ENCODE data around the gene LRRK1. TPM values are rescaled to one million over a fixed set of nuclear protein-coding genes. Genes with fewer than 3 reads are reported as not detected.
A peak's percentile ranks its signal among the peaks of the same experiment; 100 is the strongest.

The LRRK1 gene
- polyA plus RNA-seq, 2 of the 4 experiments (the other 2 are of a cell fraction): 12.2 to 17.7 TPM

- FAIRE-seq (no peak), DNase-seq (ENCODE audit: low read depth in 1 of 2, low spot score in 1 of 2) (no peak), ATAC-seq (no peak)
- Histone ChIP-seq H3K27ac (no peak overlapping the region), H3K4me3 (no peak overlapping the region), H3K9me3 (peaks cover 27% of the 10 kb centered on the region; the same call in 2 of the 3 replicates), H3K4me1 (no peaks in the 10 kb centered on the region), H3K4me2 (no peak overlapping the region)
- ChIA-PET CTCF (interaction anchor here (0.7 to 3.9 kb wide), 5 partner anchors 11 to 224 kb away, joined by 3 to 15 read pairs (median 3); no protein-coding TSS in a partner anchor), POLR2A (no interaction called here)
- no peak for TF ChIP-seq POLR2A (IDR thresholded peaks at IDR 0.05; ENCODE audit: low read length)
- no peak for TF ChIP-seq HOXB13 (CRISPR knock-in tag; IDR thresholded peaks at IDR 0.05; ENCODE audit: low read depth)
- TF ChIP-seq, protein P1, sequence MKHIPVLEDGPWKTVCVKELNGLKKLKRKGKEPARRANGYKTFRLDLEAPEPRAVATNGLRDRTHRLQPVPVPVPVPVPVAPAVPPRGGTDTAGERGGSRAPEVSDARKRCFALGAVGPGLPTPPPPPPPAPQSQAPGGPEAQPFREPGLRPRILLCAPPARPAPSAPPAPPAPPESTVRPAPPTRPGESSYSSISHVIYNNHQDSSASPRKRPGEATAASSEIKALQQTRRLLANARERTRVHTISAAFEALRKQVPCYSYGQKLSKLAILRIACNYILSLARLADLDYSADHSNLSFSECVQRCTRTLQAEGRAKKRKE (CRISPR knock-in tag; IDR thresholded peaks at IDR 0.05; ENCODE audit: low read depth): no peak
- no peak for TF ChIP-seq CHD2 (IDR thresholded peaks at IDR 0.05; ENCODE audit: low read length, partially characterized antibody)
- TF ChIP-seq EP300 (IDR thresholded peaks at IDR 0.05): no peak
- no peak for TF ChIP-seq MAFK (IDR thresholded peaks at IDR 0.05; ENCODE audit: partially characterized antibody)
- TF ChIP-seq ZFP36 (IDR thresholded peaks at IDR 0.05; ENCODE audit: borderline replicate concordance, partially characterized antibody): no peak
- TF ChIP-seq SMC3 (IDR thresholded peaks at IDR 0.05): no peak
- TF ChIP-seq PHF8 (IDR thresholded peaks at IDR 0.05; ENCODE audit: borderline replicate concordance, low read depth): no peak
- TF ChIP-seq CTCF (IDR thresholded peaks at IDR 0.05): no peak
- 94% methylated on average over 3 of the region's 3 CpGs for WGBS (ENCODE audit: missing lambda C conversion rate)
These were observed 114.6 kb downstream of the LRRK1 start for GRCh38 chr15:101033801-101034200.

- no peak overlapping the region for H3K4me2 ChIP-seq
- H3K9me3 ChIP-seq: peaks cover 27% of the 10 kb centered on the region; the same call in 2 of the 3 replicates
- no peak overlapping the region for H3K4me3 ChIP-seq
- no peak overlapping the region for H3K27ac ChIP-seq
- no peak for TF ChIP-seq BHLHE40 (IDR thresholded peaks at IDR 0.05; ENCODE audit: low read depth, low read length)
- no peak for TF ChIP-seq FOSB (CRISPR knock-in tag; IDR thresholded peaks at IDR 0.05)
- TF ChIP-seq TP53 (CRISPR knock-in tag; IDR thresholded peaks at IDR 0.05): no peak
- TF ChIP-seq RNF2 (IDR thresholded peaks at IDR 0.05; ENCODE audit: borderline replicate concordance, low read depth): no peak
- no peak for TF ChIP-seq USF2 (IDR thresholded peaks at IDR 0.05)
- no peak for TF ChIP-seq JUN (IDR thresholded peaks at IDR 0.05)
- TF ChIP-seq GATA3 (IDR thresholded peaks at IDR 0.05; ENCODE audit: borderline replicate concordance): no peak
- TF ChIP-seq FOSL2 (IDR thresholded peaks at IDR 0.05): no peak
- TF ChIP-seq FOSL2 (CRISPR knock-in tag; IDR thresholded peaks at IDR 0.05): no peak
- no peak for TF ChIP-seq FOXS1 (CRISPR knock-in tag; IDR thresholded peaks at IDR 0.05)
- no peak for TF ChIP-seq EHF (CRISPR knock-in tag; IDR thresholded peaks at IDR 0.05)
- ATAC-seq (no peak), FAIRE-seq (peak; percentile 84), DNase-seq (ENCODE audit: low read depth in 1 of 2, low spot score in 1 of 2) (no peak)
- no peaks in the 10 kb centered on the region for H3K4me1 ChIP-seq
- ChIA-PET CTCF (no interaction called here), POLR2A (no interaction called here)
These were observed 116.5 kb downstream of the LRRK1 start for GRCh38 chr15:101035611-101036010.

- FAIRE-seq (no peak), ATAC-seq (no peak), DNase-seq (ENCODE audit: low read depth in 1 of 2, low spot score in 1 of 2) (no peak)
- Histone ChIP-seq H3K27ac (no peak overlapping the region), H3K9me3 (peaks cover 27% of the 10 kb centered on the region; the same call in 2 of the 3 replicates), H3K4me1 (no peaks in the 10 kb centered on the region), H3K4me2 (no peak overlapping the region), H3K4me3 (no peak overlapping the region)
- ChIA-PET POLR2A (no interaction called here), CTCF (interaction anchor here (1.0 to 1.8 kb wide), 3 partner anchors 20 to 52 kb away, joined by 3 to 9 read pairs (median 4); no protein-coding TSS in a partner anchor)
- 89% methylated on average over 1 of the region's 1 CpG for WGBS (ENCODE audit: missing lambda C conversion rate)
- TF ChIP-seq HMGXB4 (CRISPR knock-in tag; IDR thresholded peaks at IDR 0.05; ENCODE audit: borderline replicate concordance): no peak
- TF ChIP-seq CHD2 (IDR thresholded peaks at IDR 0.05; ENCODE audit: low read length, partially characterized antibody): no peak
- no peak for TF ChIP-seq USF2 (IDR thresholded peaks at IDR 0.05)
- no peak for TF ChIP-seq NR3C1 (IDR thresholded peaks at IDR 0.05)
These were observed 117.0 kb downstream of the LRRK1 start for GRCh38 chr15:101036189-101036588.

All from A549 (cell line).